DOHH2 (cell line): ENCODE measurements around the gene HRC.

Experiments
- H3F3A ChIP-seq: fragments of 200-600 bp; sonication (generic), shearing (Covaris generic); 2 replicates; pipeline ENCODE4 v1.6.0; 2016; ENCODE audit warnings: antibody characterized with exemption, mild to moderate bottlenecking; ENCODE audit not compliant: control insufficient read depth, insufficient read depth
- H3K27ac ChIP-seq: fragments of 200-600 bp; sonication (generic); 2 replicates; pipeline ENCODE4 v1.5.1; 2014; ENCODE audit warnings: low read depth, mild to moderate bottlenecking, low read length, moderate library complexity
- H3K27me3 ChIP-seq: fragments of 200-600 bp; sonication (generic); 2 replicates; pipeline ENCODE4 v1.6.1; 2014; ENCODE audit warnings: mild to moderate bottlenecking, low read length, mixed read lengths; ENCODE audit not compliant: control insufficient read depth
- H3K36me3 ChIP-seq: fragments of 200-600 bp; sonication (generic); 2 replicates; pipeline ENCODE4 v1.6.1; 2014; ENCODE audit warnings: mild to moderate bottlenecking, low read length, moderate library complexity, mixed read lengths; ENCODE audit not compliant: control insufficient read depth
- H3K4me1 ChIP-seq: fragments of 200-600 bp; sonication (generic); 2 replicates; pipeline ENCODE4 v1.6.1; 2014; ENCODE audit warnings: mild to moderate bottlenecking, low read length, mixed read lengths; ENCODE audit not compliant: control insufficient read depth
- H3K4me2 ChIP-seq: fragments of 200-600 bp; sonication (generic); 2 replicates; pipeline ENCODE4 v1.6.0; 2014; ENCODE audit warnings: mild to moderate bottlenecking, low read length, moderate library complexity
- H3K4me3 ChIP-seq: fragments of 200-600 bp; sonication (generic); 2 replicates; pipeline ENCODE4 v1.5.1; 2014; ENCODE audit warnings: mild to moderate bottlenecking, low read length, mixed read lengths
- H3K79me2 ChIP-seq: fragments of 200-600 bp; sonication (generic); 2 replicates; pipeline ENCODE4 v1.6.1; 2014; ENCODE audit warnings: mild to moderate bottlenecking, low read length, mixed read lengths; ENCODE audit not compliant: control insufficient read depth
- H3K9me2 ChIP-seq: fragments of 200-600 bp; sonication (generic); replicated peaks from 2 replicates; pipeline ENCODE4 v1.6.1; 2014; ENCODE audit warnings: mild to moderate bottlenecking, low read length, mixed read lengths; ENCODE audit not compliant: control insufficient read depth
- H3K9me3 ChIP-seq: fragments of 200-600 bp; sonication (generic); 2 replicates; pipeline ENCODE4 v1.6.1; 2014; ENCODE audit warnings: antibody characterized with exemption, low read length, mixed read lengths; ENCODE audit not compliant: control insufficient read depth, insufficient read depth
- H4K20me1 ChIP-seq: fragments of 200-600 bp; sonication (generic); 2 replicates; pipeline ENCODE4 v1.6.0; 2014; ENCODE audit warnings: low read depth, mild to moderate bottlenecking, antibody characterized with exemption, low read length, moderate library complexity; ENCODE audit not compliant: control insufficient read depth, insufficient read depth
- EZH2phosphoT487 ChIP-seq: fragments of 200-600 bp; sonication (generic); IDR thresholded peaks from 2 replicates; pipeline ENCODE4 v1.6.1; 2017; ENCODE audit warnings: borderline replicate concordance, mild to moderate bottlenecking, antibody characterized with exemption, low read length, moderate library complexity, mixed read lengths
- TF ChIP-seq, protein P1 (sequence below): fragments of 200-600 bp; sonication (generic); IDR thresholded peaks from one replicate; pipeline ENCODE4 v1.5.1; 2014; ENCODE audit warnings: antibody characterized with exemption, mild to moderate bottlenecking, low read depth, low read length; ENCODE audit not compliant: poor library complexity, severe bottlenecking

HRC gene

DNA sequence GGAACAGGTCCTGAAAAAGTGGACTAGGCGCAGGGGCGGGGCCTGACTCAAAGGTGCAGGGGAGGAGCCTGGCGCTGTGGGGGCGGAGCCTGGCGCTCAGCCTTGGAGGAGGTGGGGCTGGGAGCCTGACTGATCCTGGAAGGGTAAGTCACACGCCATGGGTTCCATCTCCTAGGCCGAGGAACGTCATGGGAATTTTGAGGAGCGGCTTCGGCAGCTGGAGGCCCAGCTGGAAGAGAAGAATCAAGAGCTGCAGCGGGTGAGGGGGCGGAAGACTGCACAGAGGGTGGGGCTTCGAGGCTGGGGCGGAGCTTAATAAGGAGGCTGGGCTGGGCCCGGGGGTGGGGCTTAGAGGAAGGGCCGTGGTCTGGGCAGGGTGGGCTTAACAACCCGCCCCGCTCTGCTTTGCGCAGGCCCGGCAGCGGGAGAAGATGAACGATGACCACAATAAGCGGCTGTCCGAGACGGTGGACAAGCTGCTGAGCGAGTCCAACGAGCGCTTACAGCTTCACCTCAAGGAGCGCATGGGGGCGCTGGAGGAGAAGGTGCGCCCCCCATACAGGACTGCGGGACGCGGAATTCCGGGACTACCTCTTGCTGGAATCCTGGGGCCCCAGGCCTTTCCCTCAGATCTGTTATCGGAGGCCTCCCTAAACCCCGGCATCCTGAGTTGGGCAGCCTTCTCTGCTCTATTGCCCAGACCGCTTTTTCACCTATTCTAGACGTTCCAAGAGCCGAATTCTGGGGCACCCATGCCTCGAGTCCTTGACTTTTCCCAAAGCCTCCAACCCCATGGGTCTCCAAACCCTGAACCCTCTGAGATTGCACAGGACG, 21.4 kb downstream of the HRC start:
- no peak overlapping the region for H3K4me2 ChIP-seq
- no peaks in the 10 kb centered on the region for H3K27me3 ChIP-seq
- no peaks in the 10 kb centered on the region for H3K79me2 ChIP-seq
- 0 out of 2 replicates have a peak, but pooled peaks cover 3% of the 10 kb centered on the region for H3F3A ChIP-seq
- H3K36me3 ChIP-seq, result no peaks in the 10 kb centered on the region
- TF ChIP-seq, protein P1, sequence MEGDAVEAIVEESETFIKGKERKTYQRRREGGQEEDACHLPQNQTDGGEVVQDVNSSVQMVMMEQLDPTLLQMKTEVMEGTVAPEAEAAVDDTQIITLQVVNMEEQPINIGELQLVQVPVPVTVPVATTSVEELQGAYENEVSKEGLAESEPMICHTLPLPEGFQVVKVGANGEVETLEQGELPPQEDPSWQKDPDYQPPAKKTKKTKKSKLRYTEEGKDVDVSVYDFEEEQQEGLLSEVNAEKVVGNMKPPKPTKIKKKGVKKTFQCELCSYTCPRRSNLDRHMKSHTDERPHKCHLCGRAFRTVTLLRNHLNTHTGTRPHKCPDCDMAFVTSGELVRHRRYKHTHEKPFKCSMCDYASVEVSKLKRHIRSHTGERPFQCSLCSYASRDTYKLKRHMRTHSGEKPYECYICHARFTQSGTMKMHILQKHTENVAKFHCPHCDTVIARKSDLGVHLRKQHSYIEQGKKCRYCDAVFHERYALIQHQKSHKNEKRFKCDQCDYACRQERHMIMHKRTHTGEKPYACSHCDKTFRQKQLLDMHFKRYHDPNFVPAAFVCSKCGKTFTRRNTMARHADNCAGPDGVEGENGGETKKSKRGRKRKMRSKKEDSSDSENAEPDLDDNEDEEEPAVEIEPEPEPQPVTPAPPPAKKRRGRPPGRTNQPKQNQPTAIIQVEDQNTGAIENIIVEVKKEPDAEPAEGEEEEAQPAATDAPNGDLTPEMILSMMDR, result no peak
- TF ChIP-seq EZH2phosphoT487, result no peak
- H3K27ac ChIP-seq, result no peak overlapping the region
- H4K20me1 ChIP-seq, result no peaks in the 10 kb centered on the region
- H3K9me2 ChIP-seq, result no peaks in the 10 kb centered on the region
- H3K9me3 ChIP-seq, result no peaks in the 10 kb centered on the region
- no peak overlapping the region for H3K4me3 ChIP-seq
- H3K4me1 ChIP-seq, result peaks cover 6% of the 10 kb centered on the region

DNA sequence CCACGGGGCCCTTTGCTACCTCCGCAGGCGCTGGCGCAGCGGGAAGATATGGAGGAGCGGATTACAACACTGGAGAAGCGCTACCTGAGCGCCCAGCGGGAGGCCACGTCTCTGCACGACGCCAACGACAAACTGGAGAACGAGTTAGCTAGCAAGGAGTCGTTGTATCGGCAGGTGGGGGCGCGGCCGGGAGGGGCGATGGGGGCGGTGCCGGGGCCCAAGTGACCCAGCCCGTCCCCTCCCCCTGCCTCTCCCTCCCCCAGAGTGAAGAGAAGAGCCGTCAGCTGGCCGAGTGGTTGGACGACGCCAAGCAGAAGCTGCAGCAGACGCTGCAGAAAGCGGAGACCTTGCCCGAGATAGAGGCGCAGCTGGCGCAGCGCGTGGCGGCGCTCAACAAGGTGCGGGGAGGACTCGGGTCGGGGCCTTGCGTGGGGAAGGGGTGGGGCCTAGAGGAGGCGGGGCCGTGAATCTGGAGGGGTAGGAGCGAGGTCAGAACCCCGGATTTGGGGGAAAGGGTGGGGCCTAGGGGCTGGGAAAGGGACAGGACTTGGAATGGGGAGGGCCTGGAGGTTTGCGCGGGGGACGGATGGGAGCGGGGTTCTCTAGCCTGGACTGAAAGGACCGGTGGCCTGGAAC, 22.1 kb downstream of the HRC start:
- Histone ChIP-seq H3K27ac (no peak overlapping the region), H3K4me3 (no peak overlapping the region), H3K79me2 (no peaks in the 10 kb centered on the region), H3K4me1 (peaks cover 11% of the 10 kb centered on the region), H3K9me3 (no peaks in the 10 kb centered on the region), H3K4me2 (no peak overlapping the region), H3K27me3 (no peaks in the 10 kb centered on the region), H3K9me2 (no peaks in the 10 kb centered on the region), H3F3A (0 out of 2 replicates have a peak, but pooled peaks cover 3% of the 10 kb centered on the region), H4K20me1 (no peaks in the 10 kb centered on the region), H3K36me3 (no peaks in the 10 kb centered on the region)
- TF ChIP-seq EZH2phosphoT487, result no peak
- TF ChIP-seq, protein P1, result no peak

DNA sequence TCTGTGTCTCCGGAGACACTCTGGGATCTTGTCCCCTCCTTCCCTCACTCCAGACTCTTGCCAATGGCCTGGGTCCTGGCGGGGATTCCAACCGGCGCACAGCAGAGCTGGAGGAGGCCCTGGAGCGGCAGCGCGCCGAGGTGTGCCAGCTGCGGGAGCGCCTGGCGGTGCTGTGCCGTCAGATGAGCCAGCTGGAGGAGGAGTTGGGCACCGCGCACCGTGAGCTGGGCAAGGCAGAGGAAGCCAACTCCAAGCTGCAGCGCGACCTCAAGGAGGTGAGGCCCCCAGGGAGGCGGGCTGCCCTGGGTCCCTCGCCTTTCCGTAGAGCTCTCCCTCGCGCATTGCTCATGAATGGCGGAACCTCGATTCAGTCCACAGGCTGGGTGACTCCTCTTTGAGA, 24.9 kb downstream of the HRC start:
- Histone ChIP-seq H3K9me3 (no peaks in the 10 kb centered on the region), H3F3A (0 out of 2 replicates have a peak, but pooled peaks cover 3% of the 10 kb centered on the region), H3K79me2 (no peaks in the 10 kb centered on the region), H3K9me2 (no peaks in the 10 kb centered on the region), H4K20me1 (no peaks in the 10 kb centered on the region), H3K27me3 (no peaks in the 10 kb centered on the region), H3K4me3 (no peak overlapping the region), H3K27ac (no peak overlapping the region), H3K4me1 (peaks cover 13% of the 10 kb centered on the region), H3K36me3 (no peaks in the 10 kb centered on the region), H3K4me2 (no peak overlapping the region)
- TF ChIP-seq, protein P1, result no peak
- no peak for TF ChIP-seq EZH2phosphoT487
